HG03060 (cell line): ENCODE results near the gene MAPK4.

Experiments used
- ATAC-seq: cut with Tn5 transposase; IDR thresholded peaks from one replicate; pipeline ENCODE4 v1.9.1; 2021; ENCODE audit warnings: low read depth, moderate number of reproducible peaks; ENCODE audit not compliant: unreplicated experiment

The MAPK4 gene

DNA sequence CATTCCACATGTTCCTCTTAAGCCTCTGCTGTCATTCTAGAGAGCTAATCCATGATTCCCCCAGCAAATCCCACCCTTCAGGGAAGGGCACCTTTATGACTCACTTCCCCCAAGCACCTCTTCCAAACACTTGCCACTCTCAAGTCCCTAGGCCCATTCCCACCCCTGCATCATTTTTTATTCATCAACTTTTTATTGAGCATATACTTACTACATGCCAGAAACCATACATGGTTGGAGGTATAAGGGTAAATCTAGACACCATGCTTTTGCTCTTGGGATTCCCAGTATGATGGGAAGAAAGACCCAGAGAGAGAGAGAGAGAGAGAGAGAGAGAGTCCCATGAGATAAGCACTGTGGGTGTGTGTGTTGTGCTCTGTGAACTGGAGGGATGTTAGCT lies 87.9 kb downstream of the MAPK4 start:
- no peak for ATAC-seq

DNA sequence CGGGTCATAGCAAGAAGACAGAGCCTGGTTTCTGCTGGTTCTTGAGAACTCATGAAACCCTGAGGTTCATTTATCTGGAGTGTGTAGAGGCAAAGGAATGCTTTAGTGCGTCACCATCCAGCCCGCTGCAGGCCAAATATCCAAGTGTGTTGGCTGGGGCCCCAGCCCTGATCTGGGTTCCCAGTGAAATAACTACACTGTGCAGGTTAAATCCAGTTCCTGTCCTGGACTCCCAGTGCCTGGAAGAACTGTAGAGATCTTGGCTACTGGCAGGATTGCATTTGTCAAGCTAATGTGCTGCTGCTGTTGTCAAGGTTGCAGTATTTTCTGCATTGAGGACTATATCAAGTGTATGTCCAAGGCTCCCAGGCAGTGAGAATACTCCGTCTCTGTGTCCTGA lies 89.9 kb downstream of the MAPK4 start:
- ATAC-seq = no peak

DNA sequence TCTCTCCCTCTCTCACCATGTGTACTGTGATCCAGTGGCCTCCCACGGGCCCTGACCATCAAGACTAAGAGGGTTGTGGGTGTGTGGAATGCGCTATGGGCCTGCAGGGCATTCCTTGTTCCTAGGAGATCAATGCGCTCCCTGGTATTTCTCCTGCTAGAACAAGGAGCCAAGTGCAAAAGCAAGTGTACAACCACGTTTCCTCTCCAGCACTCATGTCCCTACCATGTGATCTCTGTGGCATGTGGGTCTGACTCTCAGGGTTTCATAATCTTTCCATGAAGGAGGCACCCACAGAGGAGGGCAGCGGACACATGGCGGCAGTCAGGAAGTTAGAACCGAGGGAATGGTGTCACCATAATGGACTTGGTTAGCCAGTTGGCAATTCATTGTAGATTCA lies 91.4 kb downstream of the MAPK4 start:
- ATAC-seq = no peak

DNA sequence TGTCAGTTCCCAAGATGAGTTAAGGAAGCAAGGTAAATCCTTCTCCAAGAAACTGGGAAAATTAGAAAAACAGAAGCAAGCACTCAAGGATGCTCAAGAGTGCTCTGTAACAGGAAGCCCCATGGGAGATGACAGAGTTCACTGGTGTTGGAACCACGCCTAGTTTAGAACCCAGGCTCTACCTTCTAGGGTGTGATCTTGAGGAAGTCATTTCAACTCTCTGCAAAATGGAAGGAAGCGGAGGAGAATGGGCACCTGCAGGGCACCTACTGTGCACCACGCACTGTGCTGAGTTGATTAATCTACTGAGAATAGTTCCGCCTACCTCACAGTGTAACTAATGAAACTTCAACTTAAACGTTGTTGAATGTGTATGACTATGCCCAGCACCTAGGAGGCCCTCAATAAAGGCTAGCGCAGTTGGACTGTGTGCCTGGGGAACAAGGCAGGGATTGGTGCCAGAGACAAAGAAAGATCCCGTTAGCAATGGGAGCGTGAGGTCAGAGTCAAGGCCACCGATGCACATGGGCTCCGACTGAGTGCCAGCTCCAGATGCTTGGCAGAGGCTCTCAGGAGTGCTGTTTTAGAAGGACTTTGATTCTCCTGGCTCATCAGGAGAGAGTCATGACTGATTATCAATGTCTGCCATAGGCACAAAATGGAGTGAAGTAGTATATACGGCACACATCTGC lies 93.7 kb downstream of the MAPK4 start:
- no peak for ATAC-seq

DNA sequence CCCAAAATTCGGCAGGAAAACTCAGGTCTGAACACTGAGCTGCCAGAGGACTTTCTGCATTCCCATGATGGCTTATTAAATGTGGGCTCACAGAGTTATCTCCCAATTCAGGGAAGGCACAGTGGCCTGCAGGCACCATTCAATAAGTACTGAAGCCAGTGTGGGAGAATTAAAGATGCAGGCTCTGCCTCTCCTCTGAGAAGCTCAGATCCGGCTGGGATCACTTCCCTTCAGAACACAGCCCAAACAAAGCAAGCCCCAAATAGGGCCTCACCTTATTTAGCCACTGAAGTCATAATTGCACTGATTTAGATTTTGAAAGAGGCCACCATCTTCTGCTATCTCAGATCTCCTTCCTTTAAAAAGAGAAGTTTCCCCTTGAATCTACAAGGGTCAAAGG lies 94.3 kb downstream of the MAPK4 start:
- no peak for ATAC-seq

DNA sequence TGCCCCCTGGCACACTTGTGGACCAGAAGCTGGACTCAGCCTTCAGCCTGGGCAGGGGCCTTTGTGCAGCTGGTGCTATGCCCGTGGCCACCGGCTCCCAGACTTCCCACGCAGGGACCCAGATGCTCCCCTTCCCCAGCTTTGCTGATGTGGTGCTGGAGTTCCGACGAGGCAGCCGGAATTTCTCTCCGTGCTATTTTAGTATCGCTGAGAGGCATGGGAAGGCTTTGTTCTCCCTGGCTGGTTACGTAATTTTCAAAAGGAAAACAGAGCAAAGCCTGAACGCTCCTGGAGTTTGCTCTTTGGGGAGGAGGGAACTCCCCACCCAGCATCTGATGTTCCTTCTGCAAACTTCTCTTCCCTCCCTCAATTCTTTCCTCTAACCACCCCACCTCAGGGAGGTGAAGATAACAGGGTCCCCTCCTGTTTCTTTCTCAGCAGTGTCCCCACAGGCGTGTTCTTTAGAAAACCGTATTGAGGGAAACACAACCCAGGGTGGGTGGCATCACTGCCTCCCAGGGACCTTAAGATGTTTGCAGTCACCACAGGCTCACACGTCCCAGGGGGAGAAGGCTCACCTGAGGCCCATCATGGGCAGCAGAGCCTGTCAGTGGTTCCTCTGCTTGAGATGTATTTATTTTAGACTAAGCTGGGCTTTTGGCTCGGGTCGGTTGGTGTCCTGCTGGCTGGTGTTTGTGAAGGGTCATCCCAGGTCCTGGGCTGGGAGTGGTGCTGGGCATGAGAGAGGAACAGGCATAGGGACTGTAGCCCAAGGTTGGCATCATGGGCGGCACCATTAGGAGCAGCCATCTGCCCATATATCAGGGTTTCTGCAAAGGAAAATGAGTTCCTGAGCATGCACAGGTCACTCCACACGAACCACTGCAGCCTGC lies 95.0 kb downstream of the MAPK4 start:
- ATAC-seq = no peak

DNA sequence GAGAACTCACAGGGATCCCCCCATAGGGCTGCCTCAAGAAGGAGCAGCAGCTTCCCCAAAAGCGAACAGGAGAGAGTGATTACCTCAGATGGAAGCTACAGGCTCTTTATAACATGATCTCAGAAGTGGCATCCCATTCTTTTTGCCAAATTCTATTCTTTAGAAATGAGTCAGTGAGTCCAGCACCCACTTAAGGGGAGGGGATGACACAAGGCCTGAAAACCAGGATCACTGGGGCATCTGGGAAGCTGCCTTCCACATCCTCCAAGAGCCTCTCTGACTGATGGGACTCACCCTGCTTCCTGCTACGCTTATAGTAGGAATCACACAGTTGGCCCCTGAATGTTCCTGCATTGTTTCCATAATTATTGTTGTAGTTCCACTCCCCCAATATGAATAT lies 96.5 kb downstream of the MAPK4 start:
- ATAC-seq = no peak

DNA sequence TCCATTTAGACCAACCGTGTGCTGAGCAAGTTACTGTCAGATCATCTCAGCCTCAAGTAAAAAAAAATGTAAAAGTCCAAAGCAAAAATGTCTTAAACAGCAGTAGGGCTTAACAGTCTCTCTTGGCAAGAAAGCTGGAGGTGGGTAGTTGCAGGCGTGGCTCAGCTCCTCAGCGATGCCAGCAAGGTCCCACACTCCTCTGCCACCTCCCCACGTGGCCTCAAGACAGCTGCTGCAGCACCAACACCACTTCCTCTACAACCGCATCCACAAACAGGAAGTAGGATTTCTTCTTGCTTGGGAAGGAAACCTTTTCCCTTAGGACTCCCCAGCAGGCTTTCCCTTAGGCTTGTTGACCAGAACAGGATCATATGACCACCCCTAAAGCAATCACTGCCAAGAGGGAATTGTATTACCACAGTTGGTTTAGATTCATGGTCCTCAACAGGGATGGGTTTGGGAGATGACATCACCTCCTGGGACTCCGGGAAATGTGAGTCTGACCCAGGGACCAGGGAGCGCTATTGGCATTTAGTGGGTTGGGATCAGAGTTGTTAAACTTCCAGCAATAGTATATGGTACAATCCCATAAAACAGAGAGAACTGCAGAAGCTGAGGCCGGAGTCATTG lies 97.1 kb downstream of the MAPK4 start:
- no peak for ATAC-seq

DNA sequence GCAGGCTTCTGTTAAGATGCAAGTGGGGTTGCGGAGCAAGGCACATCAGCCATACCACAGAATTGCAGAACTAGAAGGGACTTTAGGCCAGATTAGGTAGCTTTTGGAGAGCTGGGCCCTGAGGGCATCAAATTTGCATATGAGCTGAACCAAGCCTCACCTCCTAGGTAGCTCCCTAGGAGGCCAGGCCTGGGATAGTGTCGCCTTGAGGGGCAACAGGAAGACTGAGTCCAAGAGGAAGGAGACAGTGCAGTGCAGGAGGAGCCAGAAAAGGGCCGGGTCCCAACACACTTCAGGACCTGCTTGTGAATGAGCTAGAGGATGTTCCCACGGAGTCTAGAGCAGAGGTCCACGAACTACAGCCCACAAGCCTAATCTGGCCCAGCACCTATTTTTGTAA lies 98.7 kb downstream of the MAPK4 start:
- ATAC-seq = no peak

DNA sequence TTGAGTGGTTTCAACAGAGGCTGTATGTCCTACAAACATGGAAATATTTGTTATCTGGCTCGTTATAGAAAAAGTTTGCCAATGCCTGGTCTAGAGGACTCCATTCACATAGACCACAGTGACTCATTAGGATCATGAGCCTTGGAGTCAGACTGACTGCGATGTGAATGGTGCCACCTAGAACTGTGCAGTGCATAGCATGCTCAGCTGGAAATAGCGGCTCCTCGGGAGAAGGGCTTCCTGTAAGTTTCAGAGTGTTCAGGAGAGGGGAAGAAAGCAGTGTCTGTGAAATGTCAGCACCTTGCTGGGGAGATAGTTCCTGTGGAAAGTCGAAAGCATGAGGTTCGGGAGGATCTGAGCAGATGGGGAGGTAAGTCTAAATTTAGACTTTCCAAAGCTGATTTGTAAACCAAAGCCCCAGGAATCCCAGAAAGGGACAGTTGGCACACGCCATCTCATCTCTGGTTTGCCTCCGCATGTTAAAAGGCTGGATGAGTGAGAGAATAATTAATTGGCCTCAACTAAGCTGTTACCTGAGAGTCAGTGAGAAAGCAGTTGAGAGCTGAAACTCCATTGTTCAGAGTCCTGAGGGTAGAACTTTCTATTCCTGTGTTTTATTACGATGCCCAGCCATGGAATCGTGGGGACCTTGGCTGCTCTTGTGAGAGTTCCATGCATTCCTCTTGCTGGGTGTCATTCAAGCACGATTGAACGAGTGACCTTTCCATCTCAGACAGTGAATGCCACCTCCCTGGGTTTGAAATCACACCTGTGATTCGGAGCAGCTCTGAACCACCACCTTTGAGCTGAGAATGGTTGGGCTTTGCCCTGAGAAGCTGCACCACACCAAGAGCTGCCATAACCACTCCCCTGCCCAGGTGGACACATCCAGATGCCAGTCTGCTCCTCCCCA lies 99.5 kb downstream of the MAPK4 start:
- ATAC-seq = no peak

DNA sequence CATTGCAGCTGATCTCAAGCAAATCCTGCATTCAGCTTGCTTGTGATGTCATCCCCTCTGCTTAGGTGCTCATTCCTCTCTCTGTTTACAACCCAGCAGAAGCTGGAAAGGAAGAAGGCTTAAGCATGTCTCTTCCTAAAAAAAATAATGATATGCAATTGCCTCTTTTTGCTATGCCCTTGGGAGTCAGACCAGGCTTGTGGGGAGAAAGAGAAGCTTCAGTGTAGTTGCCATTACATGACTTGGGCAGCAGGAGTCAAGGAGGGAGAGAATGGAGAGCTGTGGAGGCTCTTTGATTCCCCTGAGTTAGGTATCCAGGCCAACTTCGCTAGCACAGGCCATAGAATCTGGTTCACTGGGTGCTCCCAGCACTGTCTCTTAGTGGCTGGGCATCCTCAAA lies 101.1 kb downstream of the MAPK4 start:
- no peak for ATAC-seq

DNA sequence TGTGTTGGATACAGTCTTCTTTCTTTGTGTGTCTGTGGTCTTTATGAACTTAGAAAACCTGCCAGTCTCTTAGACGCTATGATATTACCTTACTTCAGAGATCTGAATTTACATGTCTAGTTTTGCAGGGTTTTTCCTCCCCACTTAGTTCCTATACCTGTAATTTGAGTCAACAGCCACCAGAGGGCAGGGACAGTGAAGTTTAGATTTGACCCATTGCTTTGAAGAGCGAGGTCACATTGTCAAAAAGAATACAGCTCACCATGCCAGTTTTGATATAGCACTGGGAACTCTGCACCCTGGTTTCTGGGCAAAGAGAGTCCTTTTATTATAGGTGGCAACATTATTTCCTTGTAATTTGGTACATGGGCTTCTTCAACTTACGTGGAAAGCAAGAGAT lies 102.3 kb downstream of the MAPK4 start:
- no peak for ATAC-seq

DNA sequence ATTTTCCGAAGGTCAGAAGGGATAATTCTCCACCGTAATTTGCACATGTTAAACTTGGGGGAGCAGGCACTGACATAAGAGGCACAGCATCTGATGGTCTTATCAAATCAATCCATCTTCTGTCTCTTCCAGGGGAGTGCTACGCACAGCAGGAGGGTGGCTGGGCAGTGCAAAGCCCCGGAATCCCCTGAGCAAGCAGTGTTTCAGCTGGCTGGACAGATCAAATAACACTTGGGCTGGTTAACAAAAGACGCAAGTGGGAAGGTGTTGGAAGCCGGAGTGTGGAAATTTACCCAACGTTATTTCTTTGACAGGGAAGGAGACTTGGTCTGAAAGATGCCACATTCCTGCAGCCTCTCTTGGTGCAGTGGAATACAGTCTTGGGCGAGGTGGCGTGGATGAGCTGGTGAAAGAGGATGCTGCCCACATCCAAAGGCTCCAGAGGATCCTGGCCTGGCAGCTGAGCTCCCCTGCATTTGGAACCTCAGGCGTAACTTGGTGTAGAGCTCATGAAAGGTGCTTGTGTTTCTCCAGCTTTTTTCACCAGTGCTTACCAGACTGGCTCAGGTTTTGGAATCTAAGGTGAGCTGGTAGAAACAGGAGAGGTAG lies 103.0 kb downstream of the MAPK4 start:
- ATAC-seq = no peak

DNA sequence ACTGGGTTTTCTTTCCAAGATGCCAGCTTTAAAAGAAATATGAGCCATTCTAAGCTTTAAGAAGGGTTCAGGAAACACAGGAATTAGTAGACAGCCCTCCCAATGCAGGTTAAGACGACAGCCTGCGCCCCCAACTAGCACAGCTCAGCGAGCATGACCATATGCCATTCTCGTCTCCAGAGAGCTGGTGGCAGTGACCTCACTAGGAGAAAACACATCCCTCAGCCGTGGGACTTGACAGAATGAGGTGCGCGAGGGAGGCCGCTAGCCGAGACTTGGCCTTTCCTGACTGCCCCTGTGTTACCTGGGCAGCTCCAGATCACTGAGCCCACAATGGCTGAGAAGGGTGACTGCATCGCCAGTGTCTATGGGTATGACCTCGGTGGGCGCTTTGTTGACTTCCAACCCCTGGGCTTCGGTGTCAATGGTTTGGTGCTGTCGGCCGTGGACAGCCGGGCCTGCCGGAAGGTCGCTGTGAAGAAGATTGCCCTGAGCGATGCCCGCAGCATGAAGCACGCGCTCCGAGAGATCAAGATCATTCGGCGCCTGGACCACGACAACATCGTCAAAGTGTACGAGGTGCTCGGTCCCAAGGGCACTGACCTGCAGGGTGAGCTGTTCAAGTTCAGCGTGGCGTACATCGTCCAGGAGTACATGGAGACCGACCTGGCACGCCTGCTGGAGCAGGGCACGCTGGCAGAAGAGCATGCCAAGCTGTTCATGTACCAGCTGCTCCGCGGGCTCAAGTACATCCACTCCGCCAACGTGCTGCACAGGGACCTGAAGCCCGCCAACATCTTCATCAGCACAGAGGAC lies 103.9 kb downstream of the MAPK4 start:
- ATAC-seq = no peak

DNA sequence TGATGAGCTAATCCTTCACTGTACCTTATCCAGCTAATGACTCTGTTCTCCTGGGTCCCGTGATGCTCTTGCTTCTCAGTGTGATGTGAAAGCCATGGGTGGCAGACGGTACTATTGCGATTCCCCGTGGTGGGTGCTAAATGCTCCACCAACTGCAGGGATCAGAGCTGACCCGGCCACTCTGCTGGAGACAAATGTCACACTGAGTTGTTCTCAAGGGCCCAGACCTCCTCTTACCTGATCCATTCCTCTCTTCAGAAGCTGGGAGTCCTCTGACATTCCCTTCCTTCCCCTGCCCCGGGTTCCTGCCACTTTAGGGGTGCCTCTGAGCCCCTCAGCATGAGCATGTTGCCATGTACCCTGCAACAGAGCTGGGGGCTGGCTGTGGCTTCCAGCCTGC lies 105.1 kb downstream of the MAPK4 start:
- ATAC-seq = no peak

DNA sequence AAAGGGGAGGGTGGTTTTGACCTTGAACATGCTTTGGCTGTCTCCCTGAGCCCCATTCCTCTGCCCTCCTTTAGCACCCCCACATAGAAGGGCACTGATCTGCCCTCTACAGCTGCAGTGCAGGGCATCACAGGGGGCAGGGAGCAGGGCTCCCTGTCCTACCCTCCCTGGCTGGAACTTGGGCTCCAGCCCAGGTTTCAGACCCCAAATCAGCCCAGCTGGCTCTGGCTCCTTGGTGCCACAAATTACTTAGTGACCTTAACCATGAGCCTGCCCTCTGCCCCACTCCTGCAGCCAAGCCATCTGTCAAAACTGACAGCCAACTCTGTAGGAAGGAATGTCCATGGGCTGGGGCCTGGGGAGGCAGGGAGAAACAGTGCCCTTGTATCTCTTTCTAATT lies 105.6 kb downstream of the MAPK4 start:
- no peak for ATAC-seq

DNA sequence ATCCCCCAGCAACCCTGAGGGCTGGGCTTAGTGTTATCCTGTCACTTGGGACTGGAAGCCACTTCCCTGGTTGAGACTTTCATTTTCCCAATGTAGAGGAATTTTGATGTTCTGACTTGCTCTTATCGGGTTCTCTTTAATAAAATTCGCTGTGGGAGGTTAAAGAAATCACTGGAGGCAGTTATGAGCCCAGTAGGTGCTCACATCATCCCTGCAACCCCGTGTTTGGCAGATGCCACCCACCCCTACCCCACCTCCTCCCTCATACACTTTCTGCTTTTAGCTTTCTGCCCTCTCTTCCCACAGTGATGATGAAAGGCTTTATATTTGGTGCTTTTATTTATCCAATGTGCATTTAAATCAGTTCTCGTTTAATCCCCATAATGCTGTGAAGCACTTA lies 106.6 kb downstream of the MAPK4 start:
- no peak for ATAC-seq

DNA sequence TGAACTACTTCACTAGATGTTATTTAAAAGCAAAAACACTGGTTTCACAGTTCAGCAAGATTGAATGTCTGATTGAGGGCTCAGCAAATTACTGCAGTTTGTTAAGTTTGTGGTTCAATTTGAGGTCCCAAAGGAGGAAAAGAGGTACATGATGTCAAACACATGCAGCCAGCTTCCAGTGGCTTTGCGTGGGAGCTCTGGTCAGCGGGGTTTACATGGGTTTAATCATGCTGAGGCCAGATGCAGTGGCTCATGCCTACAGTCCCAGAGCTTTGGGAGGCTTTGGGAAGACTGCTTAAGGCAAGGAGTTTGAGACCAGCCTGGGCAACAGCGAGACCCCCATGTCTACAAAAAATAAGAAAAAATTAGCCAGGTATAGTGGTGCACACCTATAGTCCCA lies 111.5 kb downstream of the MAPK4 start:
- ATAC-seq = no peak

DNA sequence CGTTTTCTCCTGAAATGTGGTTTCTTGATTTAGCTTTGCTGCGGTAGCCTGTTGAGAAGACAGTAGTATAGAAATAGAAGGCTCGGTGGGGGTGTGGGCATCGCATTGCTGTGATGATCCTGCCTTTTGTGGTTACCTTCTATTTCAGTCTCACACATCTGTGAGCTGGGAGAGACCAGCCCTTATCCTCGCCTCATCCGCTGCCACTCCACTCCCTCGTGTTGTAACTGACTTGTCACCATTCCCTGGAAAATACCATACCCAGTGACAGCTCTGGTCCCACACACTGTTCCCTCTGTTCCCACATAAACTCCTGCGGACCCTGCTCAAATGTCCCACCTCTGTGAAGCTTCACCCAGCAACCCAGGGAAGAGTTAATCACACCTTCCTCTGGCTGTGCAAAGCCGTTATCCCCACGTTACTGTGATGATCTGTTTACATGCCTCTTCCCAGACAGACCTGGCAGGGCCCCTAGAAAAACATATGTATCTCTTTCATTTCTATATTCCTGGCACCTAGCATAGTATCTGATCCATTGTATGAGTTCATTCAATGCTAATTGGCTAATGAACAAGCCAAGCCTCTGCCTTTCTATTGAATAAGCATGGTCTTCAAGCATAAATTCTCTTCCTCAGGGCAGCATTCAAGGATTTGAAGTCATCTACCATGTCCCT lies 114.6 kb downstream of the MAPK4 start:
- ATAC-seq = no peak
